ENCODE measurements around the gene SOCS3.
A peak's percentile ranks its signal among the peaks of the same experiment; 100 is the strongest.

The SOCS3 gene

GRCh38 chr17:78345791-78346494 lies 13.9 kb downstream of the SOCS3 start:
- peaks cover 18 to 20% of the 10 kb centered on the region in 2 donors for H3K4me1 ChIP-seq (ENCODE audit: control insufficient read depth in 1 of 2, insufficient read depth in 2 of 2, low read length in 2 of 2)

GRCh38 chr17:78345172-78345571 lies 14.7 kb downstream of the SOCS3 start:
- H3K9me3 ChIP-seq (ENCODE audit: control insufficient read depth in 1 of 2, low read length in 2 of 2) = no peaks in the 10 kb centered on the region
- H3K27me3 ChIP-seq (ENCODE audit: low read depth, low read length) = no peaks in the 10 kb centered on the region
- peak overlapping the region; percentile 39 for H3K27ac ChIP-seq (ENCODE audit: low read length)
- H3K4me1 ChIP-seq (ENCODE audit: control insufficient read depth in 1 of 2, insufficient read depth in 2 of 2, low read length in 2 of 2) = peaks cover 18 to 20% of the 10 kb centered on the region in 2 donors
- H3K4me3 ChIP-seq (ENCODE audit: low read depth in 1 of 2, low read length in 2 of 2) = no peak overlapping the region
- peaks cover 0 to 7% of the 10 kb centered on the region in 2 donors for H3K36me3 ChIP-seq (ENCODE audit: control insufficient read depth in 1 of 2, insufficient read depth in 2 of 2, low read length in 2 of 2)

More at GRCh38 chr17:78345791-78346494, 13.9 kb downstream of the SOCS3 start:
- peak overlapping the region; percentile 39 for H3K27ac ChIP-seq (ENCODE audit: low read length)
- H3K4me3 ChIP-seq (ENCODE audit: low read depth in 1 of 2, low read length in 2 of 2) = no peak overlapping the region
- H3K27me3 ChIP-seq (ENCODE audit: low read depth, low read length) = no peaks in the 10 kb centered on the region
- peaks cover 0 to 7% of the 10 kb centered on the region in 2 donors for H3K36me3 ChIP-seq (ENCODE audit: control insufficient read depth in 1 of 2, insufficient read depth in 2 of 2, low read length in 2 of 2)
- no peaks in the 10 kb centered on the region for H3K9me3 ChIP-seq (ENCODE audit: control insufficient read depth in 1 of 2, low read length in 2 of 2)

- Histone ChIP-seq H3K4me1 (ENCODE audit: control insufficient read depth in 1 of 2, insufficient read depth in 2 of 2, low read length in 2 of 2) (peaks cover 18 to 20% of the 10 kb centered on the region in 2 donors), H3K36me3 (ENCODE audit: control insufficient read depth in 1 of 2, insufficient read depth in 2 of 2, low read length in 2 of 2) (peaks cover 0 to 7% of the 10 kb centered on the region in 2 donors), H3K27me3 (ENCODE audit: low read depth, low read length) (no peaks in the 10 kb centered on the region), H3K9me3 (ENCODE audit: control insufficient read depth in 1 of 2, low read length in 2 of 2) (no peaks in the 10 kb centered on the region), H3K4me3 (ENCODE audit: low read depth in 1 of 2, low read length in 2 of 2) (no peak overlapping the region), H3K27ac (ENCODE audit: low read length) (no peak overlapping the region)
Measured at GRCh38 chr17:78344666-78345065, 15.2 kb downstream of the SOCS3 start.

GRCh38 chr17:78343543-78344201 lies 16.2 kb downstream of the SOCS3 start:
- H3K4me3 ChIP-seq (ENCODE audit: low read depth in 1 of 2, low read length in 2 of 2) = peak overlapping the region in 1 of 2 donors; percentile 52
- H3K4me1 ChIP-seq (ENCODE audit: control insufficient read depth in 1 of 2, insufficient read depth in 2 of 2, low read length in 2 of 2) = peaks cover 19 to 20% of the 10 kb centered on the region in 2 donors
- no peaks in the 10 kb centered on the region for H3K27me3 ChIP-seq (ENCODE audit: low read depth, low read length)
- H3K27ac ChIP-seq (ENCODE audit: low read length) = peak overlapping the region; percentile 92
- peaks cover 0 to 7% of the 10 kb centered on the region in 2 donors for H3K36me3 ChIP-seq (ENCODE audit: control insufficient read depth in 1 of 2, insufficient read depth in 2 of 2, low read length in 2 of 2)
- no peaks in the 10 kb centered on the region for H3K9me3 ChIP-seq (ENCODE audit: control insufficient read depth in 1 of 2, low read length in 2 of 2)

GRCh38 chr17:78343187-78343542 lies 16.7 kb downstream of the SOCS3 start:
- Histone ChIP-seq H3K27me3 (ENCODE audit: low read depth, low read length) (no peaks in the 10 kb centered on the region), H3K4me3 (ENCODE audit: low read depth in 1 of 2, low read length in 2 of 2) (peak overlapping the region in 1 of 2 donors; percentile 52), H3K4me1 (ENCODE audit: control insufficient read depth in 1 of 2, insufficient read depth in 2 of 2, low read length in 2 of 2) (peaks cover 20 to 23% of the 10 kb centered on the region in 2 donors)

GRCh38 chr17:78342449-78343186 lies 17.3 kb downstream of the SOCS3 start:
- Histone ChIP-seq H3K36me3 (ENCODE audit: control insufficient read depth in 1 of 2, insufficient read depth in 2 of 2, low read length in 2 of 2) (peaks cover 0 to 7% of the 10 kb centered on the region in 2 donors), H3K9me3 (ENCODE audit: control insufficient read depth in 1 of 2, low read length in 2 of 2) (no peaks in the 10 kb centered on the region), H3K27ac (ENCODE audit: low read length) (peak overlapping the region; percentile 92), H3K4me1 (ENCODE audit: control insufficient read depth in 1 of 2, insufficient read depth in 2 of 2, low read length in 2 of 2) (peaks cover 20 to 23% of the 10 kb centered on the region in 2 donors), H3K27me3 (ENCODE audit: low read depth, low read length) (no peaks in the 10 kb centered on the region), H3K4me3 (ENCODE audit: low read depth in 1 of 2, low read length in 2 of 2) (peak overlapping the region in 1 of 2 donors; percentile 52)

More at GRCh38 chr17:78343187-78343542, 16.7 kb downstream of the SOCS3 start:
- Histone ChIP-seq H3K27ac (ENCODE audit: low read length) (peak overlapping the region; percentile 92), H3K9me3 (ENCODE audit: control insufficient read depth in 1 of 2, low read length in 2 of 2) (no peaks in the 10 kb centered on the region), H3K36me3 (ENCODE audit: control insufficient read depth in 1 of 2, insufficient read depth in 2 of 2, low read length in 2 of 2) (peaks cover 0 to 7% of the 10 kb centered on the region in 2 donors)

- Histone ChIP-seq H3K4me3 (ENCODE audit: low read depth in 1 of 2, low read length in 2 of 2) (peak overlapping the region in 1 of 2 donors; percentile 52), H3K27me3 (ENCODE audit: low read depth, low read length) (no peaks in the 10 kb centered on the region), H3K4me1 (ENCODE audit: control insufficient read depth in 1 of 2, insufficient read depth in 2 of 2, low read length in 2 of 2) (peaks cover 20 to 26% of the 10 kb centered on the region in 2 donors), H3K9me3 (ENCODE audit: control insufficient read depth in 1 of 2, low read length in 2 of 2) (no peaks in the 10 kb centered on the region), H3K36me3 (ENCODE audit: control insufficient read depth in 1 of 2, insufficient read depth in 2 of 2, low read length in 2 of 2) (peaks cover 0 to 7% of the 10 kb centered on the region in 2 donors), H3K27ac (ENCODE audit: low read length) (peak overlapping the region; percentile 92)
Measured at GRCh38 chr17:78341559-78342448, 18.1 kb downstream of the SOCS3 start.

GRCh38 chr17:78340183-78340955 lies 19.5 kb downstream of the SOCS3 start:
- Histone ChIP-seq H3K4me1 (ENCODE audit: control insufficient read depth in 1 of 2, insufficient read depth in 2 of 2, low read length in 2 of 2) (peaks cover 20 to 26% of the 10 kb centered on the region in 2 donors), H3K4me3 (ENCODE audit: low read depth in 1 of 2, low read length in 2 of 2) (no peak overlapping the region), H3K9me3 (ENCODE audit: control insufficient read depth in 1 of 2, low read length in 2 of 2) (no peaks in the 10 kb centered on the region), H3K27ac (ENCODE audit: low read length) (peak overlapping the region; percentile 33), H3K36me3 (ENCODE audit: control insufficient read depth in 1 of 2, insufficient read depth in 2 of 2, low read length in 2 of 2) (peaks cover 0 to 7% of the 10 kb centered on the region in 2 donors), H3K27me3 (ENCODE audit: low read depth, low read length) (no peaks in the 10 kb centered on the region)

GRCh38 chr17:78338486-78339259 lies 21.2 kb downstream of the SOCS3 start:
- Histone ChIP-seq H3K27me3 (ENCODE audit: low read depth, low read length) (no peaks in the 10 kb centered on the region), H3K4me1 (ENCODE audit: control insufficient read depth in 1 of 2, insufficient read depth in 2 of 2, low read length in 2 of 2) (peaks cover 16 to 19% of the 10 kb centered on the region in 2 donors), H3K9me3 (ENCODE audit: control insufficient read depth in 1 of 2, low read length in 2 of 2) (no peaks in the 10 kb centered on the region), H3K27ac (ENCODE audit: low read length) (peak overlapping the region; percentile 60), H3K36me3 (ENCODE audit: control insufficient read depth in 1 of 2, insufficient read depth in 2 of 2, low read length in 2 of 2) (peaks cover 0 to 7% of the 10 kb centered on the region in 2 donors), H3K4me3 (ENCODE audit: low read depth in 1 of 2, low read length in 2 of 2) (no peak overlapping the region)

All from muscle layer of duodenum (tissue), 2 donors.